ENCODE data around the gene LRP1. TPM values are rescaled to one million over a fixed set of nuclear protein-coding genes. Genes with fewer than 3 reads are reported as not detected.

Gene LRP1
- total RNA-seq, 1 donor from 2014 or later = 448 TPM

DNA sequence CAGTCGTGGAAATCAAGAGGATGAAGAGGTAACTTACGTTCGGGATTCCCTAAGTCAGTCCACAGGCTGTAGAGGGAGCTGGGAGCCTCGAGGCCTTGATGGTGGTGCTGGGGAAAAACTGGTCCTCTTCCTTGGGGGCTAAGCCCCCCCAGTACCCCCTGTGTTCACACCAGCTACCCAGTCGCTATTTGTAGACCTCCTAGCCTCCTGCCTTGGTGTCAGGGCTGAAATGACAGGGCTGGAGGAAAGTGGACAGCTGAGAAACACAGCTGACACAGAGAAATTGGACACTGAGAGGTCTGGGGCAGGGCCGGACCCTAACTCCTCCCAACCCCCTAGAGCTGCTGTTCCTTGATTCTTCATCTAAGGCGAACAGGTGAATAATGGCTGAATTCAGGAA lies 122.7 kb downstream of the LRP1 start, which contains the start of gene STAC3:
Gene STAC3 (minus strand): TSS at position 232 of the 400 bp plus-strand sequence. CDS start 1,551 bp downstream, outside the sequence.
- Mint-ChIP-seq H3K27ac (ENCODE audit: unreplicated experiment) (no peak within 1 kb of the TSS), H3K9me3 (ENCODE audit: low read depth) (no peaks in the 10 kb centered on the region), H3K36me3 (ENCODE audit: low read depth) (peaks cover 18% of the 10 kb centered on the region), H3K4me1 (ENCODE audit: low read depth) (peaks cover 25% of the 10 kb centered on the region), H3K27me3 (ENCODE audit: low read depth) (no peaks in the 10 kb centered on the region), H3K4me3 (ENCODE audit: unreplicated experiment) (no peak within 1 kb of the TSS)
- TF ChIP-seq, protein P1, sequence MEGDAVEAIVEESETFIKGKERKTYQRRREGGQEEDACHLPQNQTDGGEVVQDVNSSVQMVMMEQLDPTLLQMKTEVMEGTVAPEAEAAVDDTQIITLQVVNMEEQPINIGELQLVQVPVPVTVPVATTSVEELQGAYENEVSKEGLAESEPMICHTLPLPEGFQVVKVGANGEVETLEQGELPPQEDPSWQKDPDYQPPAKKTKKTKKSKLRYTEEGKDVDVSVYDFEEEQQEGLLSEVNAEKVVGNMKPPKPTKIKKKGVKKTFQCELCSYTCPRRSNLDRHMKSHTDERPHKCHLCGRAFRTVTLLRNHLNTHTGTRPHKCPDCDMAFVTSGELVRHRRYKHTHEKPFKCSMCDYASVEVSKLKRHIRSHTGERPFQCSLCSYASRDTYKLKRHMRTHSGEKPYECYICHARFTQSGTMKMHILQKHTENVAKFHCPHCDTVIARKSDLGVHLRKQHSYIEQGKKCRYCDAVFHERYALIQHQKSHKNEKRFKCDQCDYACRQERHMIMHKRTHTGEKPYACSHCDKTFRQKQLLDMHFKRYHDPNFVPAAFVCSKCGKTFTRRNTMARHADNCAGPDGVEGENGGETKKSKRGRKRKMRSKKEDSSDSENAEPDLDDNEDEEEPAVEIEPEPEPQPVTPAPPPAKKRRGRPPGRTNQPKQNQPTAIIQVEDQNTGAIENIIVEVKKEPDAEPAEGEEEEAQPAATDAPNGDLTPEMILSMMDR (IDR thresholded peaks at IDR 0.05) = no peak
- DNase-seq (ENCODE audit: low spot score) = peak; percentile 34

DNA sequence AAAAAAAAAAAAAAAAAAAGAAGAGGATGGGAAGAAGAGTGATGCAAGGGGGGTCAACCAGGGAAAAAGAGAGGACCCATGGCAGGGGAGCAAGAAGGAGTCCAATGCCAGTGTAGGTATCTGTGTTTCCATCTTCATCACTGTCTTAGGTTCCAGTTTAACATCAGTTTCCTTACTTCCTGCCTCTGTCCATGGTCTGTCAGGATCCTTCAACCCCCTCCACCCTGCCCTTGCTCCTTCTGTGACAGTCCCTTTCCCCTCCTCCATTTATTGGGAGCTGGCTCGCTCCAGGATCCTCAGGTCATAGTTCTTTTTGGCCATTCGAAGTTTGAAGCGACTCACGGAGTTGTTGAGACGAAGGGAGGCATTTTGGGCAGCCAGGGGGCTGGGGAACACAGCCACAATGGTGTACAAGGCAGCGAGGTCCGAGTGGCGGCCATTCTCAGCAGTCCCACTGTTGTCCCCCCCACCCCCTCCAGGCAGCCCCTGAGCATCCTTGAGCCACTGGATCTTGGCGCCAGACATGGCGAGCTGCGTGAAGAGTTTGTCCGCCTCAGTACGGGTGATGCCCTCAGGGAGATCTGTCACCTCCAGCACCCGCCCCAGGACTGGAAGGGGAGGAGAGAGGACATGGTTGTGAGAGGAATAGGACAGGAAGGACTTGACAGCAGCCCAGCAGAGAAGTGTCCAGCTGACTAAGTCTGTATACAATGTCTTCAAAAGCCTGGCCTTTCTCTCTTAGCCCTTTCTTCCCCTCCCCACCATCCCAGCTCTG lies 126.4 kb downstream of the LRP1 start:
- Mint-ChIP-seq H3K36me3 (ENCODE audit: low read depth) (peaks cover 13% of the 10 kb centered on the region), H3K4me3 (ENCODE audit: unreplicated experiment) (no peak overlapping the region), H3K9me3 (ENCODE audit: low read depth) (no peaks in the 10 kb centered on the region), H3K4me1 (ENCODE audit: low read depth) (peaks cover 16% of the 10 kb centered on the region), H3K27me3 (ENCODE audit: low read depth) (no peaks in the 10 kb centered on the region), H3K27ac (ENCODE audit: unreplicated experiment) (no peak overlapping the region)
- no peak for DNase-seq (ENCODE audit: low spot score)
- TF ChIP-seq, protein P1 (IDR thresholded peaks at IDR 0.05) = no peak

- Mint-ChIP-seq H3K36me3 (ENCODE audit: low read depth) (peaks cover 16% of the 10 kb centered on the region), H3K27me3 (ENCODE audit: low read depth) (no peaks in the 10 kb centered on the region), H3K4me1 (ENCODE audit: low read depth) (peaks cover 11% of the 10 kb centered on the region), H3K9me3 (ENCODE audit: low read depth) (no peaks in the 10 kb centered on the region), H3K4me3 (ENCODE audit: unreplicated experiment) (no peak overlapping the region), H3K27ac (ENCODE audit: unreplicated experiment) (peak overlapping the region; percentile 5)
- DNase-seq (ENCODE audit: low spot score) = no peak
- TF ChIP-seq, protein P1 (IDR thresholded peaks at IDR 0.05) = no peak
Observed at GRCh38 chr12:57255916-57256315, 127.6 kb downstream of the LRP1 start.

- Mint-ChIP-seq H3K27ac (ENCODE audit: unreplicated experiment) (no peak overlapping the region), H3K9me3 (ENCODE audit: low read depth) (no peaks in the 10 kb centered on the region), H3K27me3 (ENCODE audit: low read depth) (no peaks in the 10 kb centered on the region), H3K4me3 (ENCODE audit: unreplicated experiment) (no peak overlapping the region), H3K4me1 (ENCODE audit: low read depth) (peaks cover 12% of the 10 kb centered on the region), H3K36me3 (ENCODE audit: low read depth) (peaks cover 12% of the 10 kb centered on the region)
- TF ChIP-seq, protein P1 (IDR thresholded peaks at IDR 0.05) = no peak
- DNase-seq (ENCODE audit: low spot score) = no peak
Observed at GRCh38 chr12:57258977-57259970, 131.0 kb downstream of the LRP1 start.

GRCh38 chr12:57260366-57260765 lies 132.1 kb downstream of the LRP1 start:
- TF ChIP-seq, protein P1 (IDR thresholded peaks at IDR 0.05) = no peak
- DNase-seq (ENCODE audit: low spot score) = no peak
- Mint-ChIP-seq H3K36me3 (ENCODE audit: low read depth) (peaks cover 10% of the 10 kb centered on the region), H3K9me3 (ENCODE audit: low read depth) (no peaks in the 10 kb centered on the region), H3K4me3 (ENCODE audit: unreplicated experiment) (no peak overlapping the region), H3K4me1 (ENCODE audit: low read depth) (peaks cover 12% of the 10 kb centered on the region), H3K27me3 (ENCODE audit: low read depth) (no peaks in the 10 kb centered on the region), H3K27ac (ENCODE audit: unreplicated experiment) (no peak overlapping the region)

Data from chondrocyte (in vitro differentiated cells).